K562 (cell line): ENCODE measurements around the gene ITPR1. TPM values are rescaled to one million over a fixed set of nuclear protein-coding genes. Genes with fewer than 3 reads are reported as not detected.

Experiments
- ATAC-seq: fragments of 200-7000 bp; cut with Tn5 transposase; 3 replicates; pipeline ENCODE4 v1.9.1; 2020; ENCODE audit warnings: moderate library complexity
- BruUV-seq: library from RNA; stranded (reverse); fragments of 400-500 nt; replicated peaks from 2 replicates; lab custom pipeline; 2021; lab: Mats Ljungman, UMichigan
- CTCF ChIA-PET: fragments of 300-600 bp; formaldehyde crosslinking; extraction: SDS; loops from one replicate; lab custom pipeline; 2021; ENCODE audit warnings: low intra/inter-chr PET ratio; lab: Yijun Ruan, JAX
- POLR2A ChIA-PET: fragments of 300-600, 350-650 bp; sonication (Branson Sonifier 250); formaldehyde crosslinking; extraction: SDS; loops from one replicate; lab custom pipeline; 2021; ENCODE audit warnings: antibody characterized with exemption, inconsistent platforms; lab: Yijun Ruan, JAX
- DNase-seq, 4 experiments: peaks; one replicate each; pipeline versions ENCODE4 v3.0.0 to v3.0.0-alpha.2; 2011 to 2018; ENCODE audit warnings: low spot score in 3 of 4, mixed read lengths in 3 of 4; ENCODE audit errors: extremely low read depth in 1 of 4
- FAIRE-seq: peaks from 2 replicates; lab custom pipeline; 2011; peaks lifted over from hg19 to GRCh38; lab: Jason Lieb, UNC
- H2AFZ ChIP-seq: 2 replicates; pipeline ENCODE4 v1.6.0; 2011; ENCODE audit warnings: low read depth, low read length, control low read depth, inconsistent platforms
- H3K27ac ChIP-seq: fragments of 200-600 bp; 3 replicates; pipeline ENCODE4 v1.8.0; 2011; ENCODE audit warnings: low read depth, mild to moderate bottlenecking, control low read depth, inconsistent platforms, low read length, moderate library complexity, mixed read lengths; ENCODE audit errors: extremely low read depth
- H3K27me3 ChIP-seq, 2 experiments: fragments of 300-600 bp in 1 of 2; 2 replicates in 1 of 2; 3 replicates in 1 of 2; pipeline versions ENCODE4 v1.6.0 to v1.8.0; 2011; ENCODE audit warnings: inconsistent platforms in 2 of 2, low read length in 2 of 2, mild to moderate bottlenecking in 1 of 2, mixed read lengths in 1 of 2, moderate library complexity in 1 of 2; ENCODE audit not compliant: control insufficient read depth in 2 of 2, insufficient read depth in 2 of 2
- H3K36me3 ChIP-seq: fragments of 300-600 bp; 3 replicates; pipeline ENCODE4 v1.8.0; 2011; ENCODE audit warnings: mild to moderate bottlenecking, low read length, inconsistent platforms; ENCODE audit not compliant: control insufficient read depth, insufficient read depth
- H3K4me1 ChIP-seq, 2 experiments: fragments of 200-600 bp in 1 of 2; replicated peaks in 1 of 2; 2 replicates in 1 of 2; 3 replicates in 1 of 2; pipeline versions ENCODE4 v1.5.1 to v1.8.0; 2011; ENCODE audit warnings: inconsistent platforms in 2 of 2, low read length in 2 of 2, mild to moderate bottlenecking in 1 of 2, mixed read lengths in 1 of 2, moderate library complexity in 1 of 2; ENCODE audit not compliant: control insufficient read depth in 2 of 2, insufficient read depth in 2 of 2
- H3K4me2 ChIP-seq: 2 replicates; pipeline ENCODE4 v1.6.1; 2011; ENCODE audit warnings: low read length, control low read depth, inconsistent platforms, mixed read lengths; ENCODE audit not compliant: insufficient read depth
- H3K4me3 ChIP-seq: fragments of 200-600 bp; sonication (generic), shearing (Covaris generic); 2 replicates; pipeline ENCODE4 v1.5.1; 2016; ENCODE audit warnings: control low read depth, inconsistent platforms
- H3K79me2 ChIP-seq: fragments of 200-600 bp; 3 replicates; pipeline ENCODE4 v1.8.0; 2011; ENCODE audit warnings: low read length, inconsistent platforms; ENCODE audit not compliant: control insufficient read depth, insufficient read depth
- H3K9ac ChIP-seq, 2 experiments: 2 replicates each; pipeline versions ENCODE4 v1.6.0 to v1.6.1; 2011; ENCODE audit warnings: low read depth in 2 of 2, low read length in 2 of 2, control low read depth in 1 of 2, inconsistent platforms in 1 of 2, mild to moderate bottlenecking in 1 of 2, mixed read lengths in 1 of 2; ENCODE audit not compliant: insufficient read depth in 1 of 2
- H3K9me1 ChIP-seq: one replicate; pipeline ENCODE4 v1.6.0; 2011; ENCODE audit warnings: inconsistent platforms, mild to moderate bottlenecking, low read length, moderate library complexity; ENCODE audit not compliant: control insufficient read depth, insufficient read depth
- H3K9me3 ChIP-seq: replicated peaks from 2 replicates; pipeline ENCODE4 v1.5.1; 2011; ENCODE audit warnings: low read depth, low read length, inconsistent platforms; ENCODE audit not compliant: control insufficient read depth, insufficient read depth
- H4K20me1 ChIP-seq: replicated peaks from 2 replicates; pipeline ENCODE4 v1.6.1; 2011; ENCODE audit warnings: low read length, inconsistent platforms, mixed read lengths; ENCODE audit not compliant: control insufficient read depth, insufficient read depth
- AFF4 ChIP-seq: sonication (generic); formaldehyde crosslinking; IDR thresholded peaks from 2 replicates; pipeline ENCODE4 v1.8.0; 2023; ENCODE audit warnings: mild to moderate bottlenecking, missing genetic modification reagents
- CBFA2T3 ChIP-seq: fragments of 450-650 bp; IDR thresholded peaks from 2 replicates; pipeline ENCODE4 v1.6.1; 2017
- CBFB ChIP-seq: sonication (generic); formaldehyde crosslinking; IDR thresholded peaks from 2 replicates; pipeline ENCODE4 v1.4.0; 2020; ENCODE audit warnings: mild to moderate bottlenecking, missing genetic modification reagents
- GTF2A2 ChIP-seq: IDR thresholded peaks from 2 replicates; pipeline ENCODE4 v1.6.1; 2016; ENCODE audit warnings: mild to moderate bottlenecking, missing genetic modification characterization, missing compliant biosample characterization
- HBP1 ChIP-seq: fragments of 450-650 bp; formaldehyde crosslinking; IDR thresholded peaks from 2 replicates; pipeline ENCODE4 v1.4.0; 2022; ENCODE audit warnings: missing genetic modification characterization
- MTA2 ChIP-seq: fragments of 450-650 bp; IDR thresholded peaks from 2 replicates; pipeline ENCODE4 v1.6.1; 2016; ENCODE audit warnings: low read depth
- PURB ChIP-seq: sonication (generic); formaldehyde crosslinking; IDR thresholded peaks from 2 replicates; pipeline ENCODE4 v1.9.0; 2021; ENCODE audit warnings: low read depth, mild to moderate bottlenecking, missing genetic modification reagents
- RUNX1 ChIP-seq: sonication (generic); IDR thresholded peaks from 2 replicates; pipeline ENCODE4 v1.6.1; 2016; ENCODE audit warnings: antibody characterized with exemption, low read depth
- XRCC5 ChIP-seq: fragments of 200-400 bp; formaldehyde crosslinking; IDR thresholded peaks from 2 replicates; pipeline ENCODE4 v1.6.1; 2017; ENCODE audit warnings: low read depth, mild to moderate bottlenecking, low read length
- ZFP36 ChIP-seq: fragments of 150-350 bp; IDR thresholded peaks from 2 replicates; pipeline ENCODE4 v1.6.1; 2018; ENCODE audit warnings: low read length, low read depth; ENCODE audit not compliant: partially characterized antibody
- ZNF280A ChIP-seq: fragments of 450-650 bp; IDR thresholded peaks from 2 replicates; pipeline ENCODE4 v1.6.1; 2018; ENCODE audit warnings: mild to moderate bottlenecking, low read depth; ENCODE audit not compliant: partially characterized antibody
- ZNF717 ChIP-seq: fragments of 250-450 bp; sonication (Bioruptor Pico); IDR thresholded peaks from 2 replicates; pipeline ENCODE4 v1.5.0; 2021
- ZNF830 ChIP-seq: fragments of 250-450 bp; sonication (Bioruptor Pico); IDR thresholded peaks from 2 replicates; pipeline ENCODE4 v1.5.0; 2021; ENCODE audit warnings: mild to moderate bottlenecking
- WGBS: fragments of 100-300 bp; shearing (Covaris generic); methylation state at CpG from one replicate; pipeline ENCODE4 v1.1.6; 2016; ENCODE audit warnings: low coverage, mixed read lengths; ENCODE audit not compliant: insufficient coverage; ENCODE audit errors: missing lambda C conversion rate; 5-methylcytosine and 5-hydroxymethylcytosine counted together
- in situ Hi-C: fragments of 300-500 bp; cut with MboI; formaldehyde crosslinking; loops from 4 replicates; pipeline ENCODE4 v1.15.0; 2018; ENCODE audit warnings: inconsistent platforms, mixed read lengths
- intact Hi-C: fragments of 100-400 bp; cut with micrococcal nuclease; formaldehyde crosslinking; loops from 2 replicates; pipeline ENCODE4 v1.14.2; 2022
- polyA plus RNA-seq, 8 experiments: library from polyadenylated mRNA; depleted of rRNA in 4 of 8; stranded (reverse) in 5 of 8; unstranded in 3 of 8; fragments of >200 nt; fragmentation: Nextera tagmentation in 2 of 8; fragmentation: Illumina TruSeq in 1 of 8; extraction: Ambion mirVana in 2 of 8; extraction: Trizol in 1 of 8; gene quantifications; 2 replicates each; pipeline versions ENCODE4 v1.2.1 to v1.2.3, GENCODE V29; 2011 to 2014; ENCODE audit warnings: inconsistent platforms in 1 of 8, missing spikeins in 1 of 8
- total RNA-seq, 7 experiments: library from RNA; depleted of rRNA in 6 of 7; stranded (reverse); fragments of >200 nt in 6 of 7; fragmentation: Illumina TruSeq in 2 of 7; extraction: Trizol in 2 of 7; gene quantifications; 2 replicates each; pipeline versions ENCODE4 v1.2.1 to v1.2.3, GENCODE V29; 2011 to 2021; ENCODE audit warnings: low replicate concordance in 1 of 7

ITPR1 gene
- total and polyA plus RNA-seq, 9 of the 15 experiments (the other 6 are each of a cell fraction or from before 2014, with no cell fraction given) = 22.4 to 40.0 (median 27.4) TPM

GRCh38 chr3:4717363-4717740, 224.2 kb downstream of the ITPR1 start:
- FAIRE-seq = no peak
- intact Hi-C loops = loop anchor here (10.0 kb wide), 1 partner anchor 507 kb away; no protein-coding TSS in a partner anchor
- CTCF ChIA-PET = interaction anchor here (1.3 kb wide), 1 partner anchor 259 kb away, joined by 3 read pairs; no protein-coding TSS in a partner anchor
- Histone ChIP-seq H3K27me3 (no peaks in the 10 kb centered on the region), H3K4me1 (peaks cover 0 to 15% of the 10 kb centered on the region in 2 experiments; a peak in 4 of 5 replicates), H3K4me2 (no peak overlapping the region), H3K9me3 (no peaks in the 10 kb centered on the region), H3K4me3 (no peak overlapping the region), H3K9me1 (no peaks in the 10 kb centered on the region), H3K9ac (no peak overlapping the region), H3K79me2 (no peaks in the 10 kb centered on the region), H3K36me3 (peaks cover 4% of the 10 kb centered on the region; the same call in 2 of the 3 replicates), H2AFZ (no peak overlapping the region), H4K20me1 (no peaks in the 10 kb centered on the region), H3K27ac (no peak overlapping the region)
- TF ChIP-seq ZNF717 (no peak), ZFP36 (no peak), HBP1 (CRISPR knock-in tag) (no peak), RUNX1 (no peak), PURB (no peak), ZNF830 (CRISPR knock-in tag) (no peak), XRCC5 (no peak), ZNF280A (no peak), CBFB (CRISPR knock-in tag) (no peak), CBFA2T3 (no peak), AFF4 (CRISPR knock-in tag) (no peak), MTA2 (no peak), GTF2A2 (tag) (no peak)
- in situ Hi-C loops = no loop called here
- ATAC-seq = no peak
- no peak for DNase-seq
- 70% methylated on average over 5 of the region's 5 CpGs for WGBS
- POLR2A ChIA-PET = interaction anchor here (0.5 to 1.3 kb wide), 2 partner anchors 223 to 261 kb away, joined by 3 read pairs; no protein-coding TSS in a partner anchor
- BruUV-seq = no TSS peak
